Measurements from ENCODE around the gene GLTP. TPM values are rescaled to one million over a fixed set of nuclear protein-coding genes. Genes with fewer than 3 reads are reported as not detected.

The GLTP gene
- total and polyA plus RNA-seq, 3 donors from 2014 or later, result 20.0 to 27.1 (median 23.1) TPM

- TF ChIP-seq POLR2A (IDR thresholded peaks at IDR 0.05) (no peak), CTCF (IDR thresholded peaks at IDR 0.05) (no peak)
- 67 to 77% methylated on average over 12 of the region's 12 CpGs for WGBS, 2 donors
- no peaks in the 10 kb centered on the region for H3K27me3 ChIP-seq
- intact Hi-C loops (cut with DNase I; ENCODE audit: low total_unique reads), result no loop called here
- H3K9me3 ChIP-seq, result no peaks in the 10 kb centered on the region
- DNase-seq, result no peak
- no peaks in the 10 kb centered on the region for H3K4me1 ChIP-seq
- no peak overlapping the region for H3K27ac ChIP-seq
- H3K4me3 ChIP-seq, result no peak overlapping the region
- H3K36me3 ChIP-seq (ENCODE audit: low read depth, missing control alignments), result no peaks in the 10 kb centered on the region
Observed at GRCh38 chr12:109888179-109889020, 8.1 kb upstream of the GLTP start.

GRCh38 chr12:109885616-109886015 lies 5.3 kb upstream of the GLTP start:
- TF ChIP-seq CTCF (IDR thresholded peaks at IDR 0.05) (no peak), POLR2A (IDR thresholded peaks at IDR 0.05) (no peak)
- intact Hi-C loops (cut with DNase I; ENCODE audit: low total_unique reads), result no loop called here

GRCh38 chr12:109883461-109883860 lies 3.1 kb upstream of the GLTP start:
- TF ChIP-seq POLR2A (IDR thresholded peaks at IDR 0.05) (no peak), CTCF (IDR thresholded peaks at IDR 0.05) (no peak)
- H3K36me3 ChIP-seq (ENCODE audit: low read depth, missing control alignments), result no peaks in the 10 kb centered on the region
- no peak overlapping the region for H3K27ac ChIP-seq
- H3K4me1 ChIP-seq, result peaks cover 4% of the 10 kb centered on the region
- WGBS, 2 donors, result 72 to 83% methylated on average over 4 of the region's 4 CpGs
- no peaks in the 10 kb centered on the region for H3K9me3 ChIP-seq
- no peaks in the 10 kb centered on the region for H3K27me3 ChIP-seq
- no peak overlapping the region for H3K4me3 ChIP-seq
- no peak for DNase-seq
- intact Hi-C loops (cut with DNase I; ENCODE audit: low total_unique reads), result no loop called here

More at GRCh38 chr12:109885616-109886015, 5.3 kb upstream of the GLTP start:
- Histone ChIP-seq H3K4me1 (no peaks in the 10 kb centered on the region), H3K27me3 (no peaks in the 10 kb centered on the region), H3K9me3 (no peaks in the 10 kb centered on the region), H3K27ac (no peak overlapping the region), H3K4me3 (no peak overlapping the region), H3K36me3 (ENCODE audit: low read depth, missing control alignments) (no peaks in the 10 kb centered on the region)
- 62 to 77% methylated on average over 9 to 10 of the region's 10 CpGs for WGBS, 2 donors
- DNase-seq, result no peak

- intact Hi-C loops (cut with DNase I; ENCODE audit: low total_unique reads), result no loop called here
- H3K9me3 ChIP-seq, result no peaks in the 10 kb centered on the region
- no peaks in the 10 kb centered on the region for H3K36me3 ChIP-seq (ENCODE audit: low read depth, missing control alignments)
- H3K27ac ChIP-seq, result no peak overlapping the region
- TF ChIP-seq CTCF (IDR thresholded peaks at IDR 0.05) (no peak), POLR2A (IDR thresholded peaks at IDR 0.05) (no peak)
- H3K27me3 ChIP-seq, result no peaks in the 10 kb centered on the region
- H3K4me3 ChIP-seq, result no peak overlapping the region
- no peak for DNase-seq
- H3K4me1 ChIP-seq, result peaks cover 4% of the 10 kb centered on the region
- WGBS, 2 donors, result 72 to 97% methylated on average over 2 of the region's 2 CpGs
Observed at GRCh38 chr12:109881752-109882151, 1.4 kb upstream of the GLTP start.

GRCh38 chr12:109880938-109881337 lies 597 bp upstream of the GLTP start:
- DNase-seq, result no peak

More at GRCh38 chr12:109880938-109881337, 597 bp upstream of the GLTP start:
- Histone ChIP-seq H3K27me3 (no peaks in the 10 kb centered on the region), H3K9me3 (no peaks in the 10 kb centered on the region), H3K4me1 (peaks cover 4% of the 10 kb centered on the region), H3K36me3 (ENCODE audit: low read depth, missing control alignments) (no peaks in the 10 kb centered on the region), H3K4me3 (peak overlapping the region; percentile 73 to 76), H3K27ac (no peak overlapping the region)
- no peak for TF ChIP-seq CTCF (IDR thresholded peaks at IDR 0.05)
- TF ChIP-seq POLR2A (IDR thresholded peaks at IDR 0.05), result no peak
- intact Hi-C loops (cut with DNase I; ENCODE audit: low total_unique reads), result no loop called here
- WGBS, 2 donors, result 2 to 5% methylated on average over 9 of the region's 9 CpGs
